GM21576 (cell line): ENCODE measurements around the gene BNIP3.

Experiments used
- ATAC-seq: cut with Tn5 transposase; IDR thresholded peaks from one replicate; pipeline ENCODE4 v1.9.1; 2021; ENCODE audit warnings: mild to moderate bottlenecking, moderate library complexity; ENCODE audit not compliant: unreplicated experiment

Gene BNIP3

DNA sequence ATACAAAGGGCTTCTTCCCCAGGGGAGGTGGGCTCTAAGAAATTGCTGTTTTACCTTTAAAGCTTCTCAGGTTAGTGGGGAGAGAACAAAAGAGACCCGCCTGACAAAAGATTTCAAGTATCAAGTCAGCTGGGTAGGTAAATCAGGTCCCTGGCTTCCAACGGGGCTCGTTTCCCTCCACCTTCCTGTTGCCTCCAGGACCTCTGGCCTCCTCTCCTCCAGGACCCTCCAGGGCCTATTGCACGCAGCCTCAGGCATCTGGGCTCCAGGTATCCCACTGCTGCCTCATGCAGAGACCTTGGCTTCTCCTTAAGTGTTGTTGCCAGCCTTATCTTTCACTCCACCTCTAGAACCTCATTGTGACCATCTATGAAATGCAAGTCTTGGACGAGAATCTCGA is 2.9 kb downstream of the BNIP3 start:
- no peak for ATAC-seq

- ATAC-seq: no peak
Observed at GRCh38 chr10:131978366-131978765, 3.4 kb downstream of the BNIP3 start.

DNA sequence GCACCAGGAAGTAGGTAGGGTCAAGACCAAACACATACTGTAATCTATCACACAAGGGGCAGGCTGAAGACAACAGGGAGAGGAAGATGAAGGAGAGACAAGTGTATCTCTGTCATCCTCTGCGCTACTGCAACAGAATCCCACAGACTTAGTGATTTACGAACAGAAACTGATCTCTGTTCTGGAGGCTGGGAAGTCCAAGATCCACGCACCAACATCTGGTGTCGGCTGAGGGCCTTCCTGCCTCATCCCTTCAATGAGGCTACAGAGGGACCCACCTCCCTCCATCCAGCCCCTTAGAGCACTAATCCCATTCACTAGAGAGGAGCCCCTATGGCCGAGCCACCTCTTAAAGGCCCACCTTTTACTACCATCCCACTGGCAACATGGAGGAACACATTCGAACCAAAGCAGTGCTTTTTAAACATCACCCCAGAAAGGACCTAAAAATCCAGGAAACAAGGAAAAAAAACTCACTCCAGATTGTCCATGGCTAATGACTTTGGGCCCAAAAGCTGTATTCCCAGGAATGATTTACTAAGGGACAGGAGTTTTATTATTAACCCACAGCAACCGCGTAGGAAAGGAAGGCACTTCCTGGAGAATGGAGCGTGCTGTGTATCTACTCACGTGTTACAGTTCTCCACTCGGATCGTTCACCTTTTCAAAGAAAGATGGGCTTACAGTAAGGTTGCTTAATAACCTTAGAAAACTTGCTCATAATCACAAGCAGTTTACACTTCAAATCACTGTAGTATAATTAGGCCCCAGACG is 4.2 kb downstream of the BNIP3 start:
- no peak for ATAC-seq

GRCh38 chr10:131975796-131976195 is 5.9 kb downstream of the BNIP3 start:
- ATAC-seq: no peak

GRCh38 chr10:131975003-131975402 is 6.7 kb downstream of the BNIP3 start:
- ATAC-seq: no peak

DNA sequence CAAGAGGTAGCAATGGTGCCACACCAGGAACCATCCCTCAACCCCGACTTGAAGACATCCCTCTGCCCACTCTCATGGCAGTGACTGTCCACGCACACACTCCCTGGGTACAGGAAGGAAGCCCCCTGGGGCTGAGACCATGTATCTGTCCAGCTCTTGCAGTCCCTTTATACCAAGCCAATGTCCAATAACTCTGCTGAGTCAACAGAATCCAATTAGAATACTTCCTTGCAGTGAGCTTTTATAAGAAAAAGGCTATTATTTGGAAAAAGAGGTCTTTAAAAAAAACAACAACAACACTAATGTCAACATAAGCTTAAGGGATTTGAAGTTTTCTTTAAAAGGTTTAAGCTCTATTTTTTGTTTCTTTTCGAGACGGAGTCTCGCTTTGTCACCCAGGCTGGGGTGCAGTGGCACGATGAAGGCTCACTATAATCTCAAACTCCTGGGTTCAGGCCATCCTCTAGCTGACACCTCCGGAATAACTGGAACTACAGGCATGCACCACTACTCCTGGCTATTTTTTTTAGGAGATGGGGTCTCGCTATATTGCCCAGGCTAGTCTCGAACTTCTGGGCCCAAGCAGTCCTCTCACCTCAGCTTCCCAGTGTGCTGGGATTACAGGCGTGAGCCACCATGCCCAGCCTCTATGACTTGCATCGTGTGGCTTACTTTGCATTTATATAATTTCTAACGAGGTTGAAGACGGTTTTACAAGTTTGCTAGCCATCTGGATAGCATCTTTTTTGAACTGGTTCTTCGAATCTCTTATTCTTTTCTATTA is 7.5 kb downstream of the BNIP3 start:
- no peak for ATAC-seq

DNA sequence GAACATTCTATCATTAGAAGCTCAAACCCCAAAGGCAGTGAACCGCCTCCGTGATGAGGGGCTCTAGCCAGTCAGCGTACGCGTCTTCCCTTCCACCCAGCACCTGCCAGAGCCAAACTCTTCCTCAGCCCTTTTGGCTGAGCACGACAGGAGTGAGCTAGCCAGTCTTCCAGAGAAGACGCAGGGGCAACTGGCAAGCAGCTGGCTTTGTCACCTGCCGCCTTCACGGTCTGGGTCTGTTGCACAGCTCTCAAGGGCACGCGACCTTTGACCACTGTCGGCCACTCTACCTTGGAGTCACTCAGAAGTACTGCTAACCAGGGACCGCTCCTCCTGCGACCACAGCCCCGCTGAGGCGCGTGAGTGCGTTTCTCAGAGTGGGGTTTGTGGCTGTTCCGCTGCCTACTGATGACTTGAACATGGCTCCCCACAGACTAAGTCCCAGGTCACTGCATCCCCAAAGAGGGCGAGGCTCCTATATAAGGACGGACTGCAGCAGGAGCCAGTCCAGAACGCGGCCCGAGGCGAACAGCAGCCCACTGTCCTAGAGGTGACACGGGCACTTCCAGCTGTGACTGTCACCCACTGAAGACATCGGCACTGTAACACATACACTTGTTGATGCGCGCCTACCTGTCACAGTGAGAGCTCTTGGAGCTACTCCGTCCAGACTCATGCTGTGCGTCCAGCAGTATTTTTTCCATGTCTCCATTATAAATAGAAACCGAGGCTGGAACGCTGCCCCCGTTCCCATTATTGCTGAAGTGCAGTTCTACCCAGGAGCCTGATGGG is 8.4 kb downstream of the BNIP3 start:
- ATAC-seq: no peak

- no peak for ATAC-seq
Observed at GRCh38 chr10:131972474-131973071, 9.2 kb downstream of the BNIP3 start.

- ATAC-seq: no peak
Observed at GRCh38 chr10:131971591-131971990, 10.1 kb downstream of the BNIP3 start.

GRCh38 chr10:131970946-131971345 is 10.8 kb downstream of the BNIP3 start:
- no peak for ATAC-seq

- ATAC-seq: no peak
Observed at GRCh38 chr10:131968949-131969348, 12.8 kb downstream of the BNIP3 start.

DNA sequence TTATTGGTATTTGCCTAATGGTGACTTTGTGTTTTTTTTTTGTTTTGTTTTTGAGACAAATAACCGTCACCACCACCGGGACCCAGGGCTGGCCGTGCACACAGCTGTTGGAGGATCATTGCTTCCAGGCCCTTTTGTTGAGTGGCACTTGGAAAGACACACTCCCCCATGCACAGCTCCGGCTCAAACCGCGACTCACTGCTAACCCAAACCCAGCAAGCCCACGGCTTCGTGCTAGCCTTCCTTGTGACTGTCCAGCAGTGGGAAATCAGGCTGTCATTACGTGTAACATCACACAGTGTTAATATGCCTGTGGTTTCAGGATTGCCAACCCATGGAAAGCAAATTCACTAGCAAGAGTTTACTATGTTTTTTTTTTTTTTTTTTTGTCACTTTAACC is 17.4 kb downstream of the BNIP3 start:
- ATAC-seq: no peak

DNA sequence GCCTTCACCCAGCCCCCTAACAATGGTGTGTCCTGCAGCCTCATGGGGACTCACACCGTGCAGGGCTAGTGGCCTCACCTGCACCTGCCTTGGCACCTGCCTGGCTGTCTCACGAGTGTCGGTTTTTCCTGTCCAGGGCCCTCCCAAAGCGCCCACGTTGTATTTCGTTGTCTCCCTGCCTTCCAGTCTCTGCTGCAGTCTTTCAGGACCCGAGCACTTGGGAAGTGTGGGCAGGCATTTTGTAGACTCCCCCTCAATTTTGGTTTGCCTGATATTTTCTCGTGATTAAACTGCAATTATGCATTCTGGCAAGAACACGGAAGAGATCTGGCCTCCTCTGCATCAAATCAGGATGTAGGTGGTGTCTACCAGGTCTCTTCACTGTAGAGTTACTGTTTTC is 17.9 kb downstream of the BNIP3 start:
- ATAC-seq: no peak

DNA sequence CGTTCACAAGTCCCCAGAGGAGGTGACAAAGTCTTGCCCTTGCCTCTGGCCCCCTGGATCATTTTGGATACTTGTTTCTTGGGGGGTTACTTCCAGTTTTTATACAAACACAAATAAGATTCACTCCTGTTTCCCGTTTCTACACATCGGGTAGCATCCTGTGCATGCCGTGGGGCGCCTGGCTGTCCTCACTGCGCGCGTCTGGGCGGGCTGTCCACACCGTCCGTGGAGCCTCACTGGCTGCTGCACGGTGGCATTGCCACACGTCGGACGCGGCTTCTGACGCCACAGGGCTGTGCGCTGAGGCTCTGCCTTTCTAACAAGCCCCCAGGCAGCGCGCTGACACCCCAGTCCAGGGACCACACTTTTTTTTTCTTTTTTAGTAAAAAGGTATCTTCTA is 18.4 kb downstream of the BNIP3 start:
- ATAC-seq: no peak

DNA sequence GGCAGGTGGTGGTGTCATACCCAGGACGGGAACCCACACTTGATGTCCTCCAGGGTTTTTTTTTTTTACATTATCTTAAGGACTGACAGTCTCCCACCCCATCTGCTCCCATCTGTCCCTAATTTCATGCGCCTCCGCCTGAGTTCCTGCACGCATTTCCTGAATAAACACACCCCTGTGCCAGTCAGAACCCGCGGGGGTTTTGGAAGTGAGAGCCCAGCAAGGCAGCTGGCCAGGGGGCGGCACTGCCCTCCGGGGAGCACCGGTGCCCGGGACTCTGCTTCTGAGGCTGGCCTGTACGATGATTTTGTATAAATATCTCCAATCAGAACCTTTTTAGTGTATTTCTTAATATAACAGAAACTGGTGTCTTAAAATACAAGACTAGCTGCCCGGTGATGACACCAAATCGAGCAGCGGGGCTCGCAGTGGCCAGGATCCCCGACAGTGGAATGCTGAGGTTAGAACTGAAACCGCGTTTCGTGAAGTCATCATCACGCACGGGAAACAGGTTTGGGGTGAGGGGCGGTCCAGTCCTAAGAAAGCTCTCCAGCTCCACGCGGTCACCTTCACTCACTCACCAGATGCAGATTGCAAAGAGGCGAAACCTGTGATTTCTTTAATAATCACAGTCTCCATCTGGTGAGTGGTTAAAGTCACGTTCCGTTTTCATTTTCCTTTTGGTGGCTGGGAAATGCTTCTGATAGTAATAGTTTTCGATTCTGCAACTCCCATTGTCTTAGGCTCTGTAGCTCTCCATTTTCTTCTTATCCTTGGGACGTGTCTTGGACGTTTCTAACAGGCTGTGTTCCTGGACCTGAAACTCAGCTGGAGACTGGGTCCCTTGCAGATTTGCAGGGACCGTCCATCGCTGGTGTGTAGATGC is 19.7 kb downstream of the BNIP3 start:
- no peak for ATAC-seq

DNA sequence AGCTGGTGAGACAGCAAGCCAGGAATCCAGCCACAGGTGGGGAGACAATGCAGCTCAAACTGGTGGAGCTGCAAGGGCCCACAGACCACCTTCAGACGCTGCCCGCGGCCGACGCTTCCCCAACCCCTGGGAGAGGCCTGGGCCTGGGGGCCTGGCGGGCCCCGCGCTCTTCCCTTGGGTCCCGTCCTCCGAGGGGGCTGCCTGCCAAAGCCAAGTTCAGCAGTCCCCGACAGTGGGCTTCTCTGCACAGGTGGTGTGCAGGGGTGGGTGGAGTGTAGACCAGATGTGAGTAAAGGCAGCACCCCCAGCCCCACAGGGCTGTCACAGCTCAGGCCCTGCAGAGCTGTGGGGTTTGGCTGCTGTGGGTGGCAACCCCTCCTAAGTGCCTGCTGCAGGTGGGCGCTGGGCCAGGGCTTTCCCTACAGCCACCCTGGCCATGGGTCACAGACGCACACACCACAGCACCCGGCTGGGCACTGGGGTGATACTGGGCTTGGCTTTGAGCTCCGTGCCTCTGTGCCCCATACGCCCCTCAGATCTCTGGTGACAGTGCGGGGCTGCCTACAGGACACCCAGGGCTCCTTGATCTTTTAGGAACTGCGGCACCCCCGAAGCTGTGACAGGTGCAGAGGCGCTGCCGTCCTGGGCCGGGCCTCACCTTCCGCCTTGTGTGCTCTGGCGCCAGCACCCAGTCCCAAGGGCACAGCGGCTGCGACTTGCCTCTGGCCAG is 20.5 kb downstream of the BNIP3 start:
- ATAC-seq: no peak

DNA sequence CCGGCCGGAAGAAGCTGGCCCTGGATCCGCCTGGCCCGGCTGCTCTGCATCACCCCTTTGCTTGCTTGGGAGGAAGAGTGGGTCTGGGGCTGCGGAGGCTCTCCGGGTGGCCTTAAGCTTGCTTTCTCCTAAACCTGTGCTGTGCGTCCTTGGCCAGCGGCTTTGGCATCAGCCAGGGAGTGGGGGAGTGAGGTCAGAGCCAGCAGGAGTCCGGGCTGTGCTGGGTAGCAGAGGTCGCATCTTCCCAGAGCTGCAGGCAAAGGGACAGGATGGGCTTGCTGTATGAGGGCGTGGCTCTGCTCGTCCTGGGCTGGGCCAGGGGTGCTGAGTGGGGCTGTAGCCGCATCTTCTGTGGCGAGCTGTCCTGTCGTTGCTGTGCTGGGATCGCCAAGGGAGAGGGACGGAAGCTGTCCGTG is 21.1 kb downstream of the BNIP3 start:
- no peak for ATAC-seq

GRCh38 chr10:131959841-131960240 is 21.9 kb downstream of the BNIP3 start:
- ATAC-seq: no peak

GRCh38 chr10:131955591-131956340 is 26.0 kb downstream of the BNIP3 start:
- ATAC-seq: no peak
